Esophagus squamous epithelium (tissue), 4 donors: ENCODE measurements around the gene KLHDC7B.

Experiments
- CTCF ChIP-seq, 6 experiments: fragments of 450-650 bp in 4 of 6; fragments of 200-600 bp in 2 of 6; sonication (generic) in 2 of 6; IDR thresholded peaks; one replicate each; pipeline ENCODE4 v1.5.1; 2016 to 2019; ENCODE audit warnings: antibody characterized with exemption in 6 of 6, mild to moderate bottlenecking in 4 of 6, moderate library complexity in 4 of 6
- POLR2A ChIP-seq, 4 donors: fragments of 450-650 bp; IDR thresholded peaks; one replicate each; pipeline ENCODE4 v1.6.1; 2017; ENCODE audit warnings: antibody characterized with exemption in 4 of 4, mild to moderate bottlenecking in 4 of 4, moderate library complexity in 3 of 4

- TF ChIP-seq POLR2A (IDR thresholded peaks at IDR 0.05) = no peak
- no peak for TF ChIP-seq CTCF (IDR thresholded peaks at IDR 0.05)
Measured at GRCh38 chr22:50564289-50564688, 18.6 kb downstream of the KLHDC7B start.
